Mammary epithelial cell (primary cell): Measurements from ENCODE around the gene RRAS.

Experiments
- CTCF ChIP-seq, 2 donors: IDR thresholded peaks in 1 of 2; conservative IDR thresholded peaks in 1 of 2; 2 replicates each; pipeline ENCODE4 v1.5.1; 2011 to 2012; ENCODE audit warnings: inconsistent platforms in 2 of 2, low read length in 2 of 2, mild to moderate bottlenecking in 2 of 2, control low read depth in 1 of 2, low read depth in 1 of 2; ENCODE audit not compliant: insufficient read depth in 1 of 2; ENCODE audit errors: extremely low read depth in 1 of 2
- EZH2 ChIP-seq: IDR thresholded peaks from 2 replicates; pipeline ENCODE4 v1.6.1; 2012; ENCODE audit warnings: low read length, inconsistent platforms, borderline replicate concordance

- no peak for TF ChIP-seq CTCF (conservative IDR thresholded peaks at IDR 0.05 in 1 of 2, IDR thresholded peaks at IDR 0.05 in 1 of 2; ENCODE audit: extremely low read depth in 1 of 2, insufficient read depth in 1 of 2, low read depth in 1 of 2, low read length in 2 of 2)
- no peak for TF ChIP-seq EZH2
Measured at GRCh38 chr19:49599378-49600295, 40.3 kb downstream of the RRAS start.
